GM19372 (cell line): ENCODE results near the gene POR.

Experiments
- ATAC-seq: cut with Tn5 transposase; IDR thresholded peaks from one replicate; pipeline ENCODE4 v1.9.1; 2021; ENCODE audit warnings: mild to moderate bottlenecking, low read depth, moderate library complexity; ENCODE audit not compliant: unreplicated experiment

POR gene

GRCh38 chr7:75948179-75948578, 33.2 kb downstream of the POR start:
- no peak for ATAC-seq

DNA sequence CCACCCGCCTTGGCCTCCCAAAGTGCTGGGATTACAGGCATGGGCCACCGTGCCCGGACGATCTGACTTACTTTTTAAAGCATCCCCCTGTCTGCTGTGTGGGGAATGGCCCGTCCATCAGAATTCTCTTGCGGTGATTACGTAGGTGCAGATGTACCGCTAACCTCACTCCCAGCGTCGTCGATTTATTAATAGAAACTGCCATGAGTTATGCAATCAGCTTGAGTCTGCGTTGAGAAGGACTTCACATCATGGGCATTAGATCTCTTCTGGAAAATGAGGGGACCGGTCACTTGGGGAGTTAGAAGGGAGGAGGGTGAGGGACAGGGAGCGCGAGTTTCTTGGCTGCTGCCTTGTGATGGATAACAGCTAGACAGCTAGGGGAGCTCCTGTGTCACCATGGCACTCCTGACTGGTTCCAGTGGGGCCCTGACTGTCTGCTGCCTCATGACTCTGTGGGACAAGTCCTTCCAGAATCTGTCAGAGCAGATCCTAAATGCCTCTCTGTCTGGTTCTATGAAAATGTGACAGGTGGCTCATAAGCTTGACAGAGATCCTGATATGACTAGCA, 35.2 kb downstream of the POR start:
- no peak for ATAC-seq

- ATAC-seq: no peak
Measured at GRCh38 chr7:75951506-75951905, 36.6 kb downstream of the POR start.

GRCh38 chr7:75953431-75953830, 38.5 kb downstream of the POR start:
- ATAC-seq: no peak

- ATAC-seq: no peak
Measured at GRCh38 chr7:75953931-75954330, 39.0 kb downstream of the POR start.

GRCh38 chr7:75955331-75955955, 40.5 kb downstream of the POR start:
- no peak for ATAC-seq

- ATAC-seq: no peak
Measured at GRCh38 chr7:75957021-75957736, 42.2 kb downstream of the POR start.

GRCh38 chr7:75958802-75959543, 44.0 kb downstream of the POR start:
- ATAC-seq: no peak

GRCh38 chr7:75960372-75960771, 45.4 kb downstream of the POR start:
- ATAC-seq: no peak

GRCh38 chr7:75961218-75961617, 46.3 kb downstream of the POR start:
- no peak for ATAC-seq

DNA sequence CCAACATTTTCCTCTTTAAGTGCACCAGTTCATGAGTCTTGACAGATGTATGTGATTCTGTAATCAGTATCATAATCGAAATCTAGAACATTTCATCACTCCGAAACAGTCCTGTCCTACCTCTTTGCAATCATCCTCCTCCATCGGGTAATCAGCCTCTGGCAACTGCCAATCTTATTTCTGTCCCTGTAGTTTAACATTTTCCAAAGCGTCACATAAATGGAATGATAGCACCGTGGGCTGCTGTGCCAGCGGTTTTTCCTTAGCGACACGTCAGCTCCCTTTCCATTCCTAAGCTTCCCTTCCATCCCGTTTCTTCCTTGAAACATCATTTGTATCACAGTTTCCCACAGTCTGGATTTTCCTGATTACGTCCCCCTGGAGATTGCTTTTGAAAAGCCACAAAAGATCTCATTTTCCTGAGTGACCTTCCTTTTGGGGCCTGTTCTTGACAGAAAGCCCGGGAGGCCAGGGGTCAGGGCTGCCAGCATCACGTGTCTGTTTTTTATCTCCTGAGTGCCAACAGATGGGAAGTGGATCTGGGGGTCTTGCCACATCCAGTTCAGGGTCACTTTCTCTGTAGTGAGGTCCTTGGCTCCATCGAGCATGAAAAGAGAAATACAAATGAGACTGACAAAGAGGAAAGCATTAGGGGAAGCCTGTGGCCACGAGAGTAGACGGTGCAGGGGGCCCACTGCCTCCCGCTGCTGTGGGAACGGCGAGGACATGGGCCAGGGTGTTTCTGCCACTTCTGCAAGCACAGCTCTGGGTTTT, 47.8 kb downstream of the POR start:
- no peak for ATAC-seq

- ATAC-seq: no peak
Measured at GRCh38 chr7:75963381-75963995, 48.5 kb downstream of the POR start.

GRCh38 chr7:75965617-75966016, 50.7 kb downstream of the POR start:
- no peak for ATAC-seq

GRCh38 chr7:75966190-75966961, 51.4 kb downstream of the POR start:
- ATAC-seq: no peak

DNA sequence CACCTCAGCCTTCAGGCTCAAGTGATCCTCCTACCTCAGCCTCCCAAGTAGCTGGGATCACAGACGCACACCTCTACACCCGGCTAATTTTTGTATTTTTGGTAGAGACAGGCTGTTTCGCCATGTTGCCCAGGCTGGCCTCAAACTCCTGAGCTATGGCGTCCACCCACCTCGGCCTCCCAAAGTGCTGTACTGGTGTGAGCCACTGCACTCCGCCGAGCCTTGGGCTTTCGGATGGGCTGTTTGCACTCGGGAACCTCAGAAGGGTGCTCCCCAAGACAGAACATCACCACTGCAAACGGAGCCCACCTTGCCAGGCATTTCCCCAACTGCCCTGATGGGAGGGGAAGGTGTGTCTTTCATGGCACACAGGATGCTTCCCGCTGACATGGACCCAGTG, 52.1 kb downstream of the POR start:
- ATAC-seq: no peak

DNA sequence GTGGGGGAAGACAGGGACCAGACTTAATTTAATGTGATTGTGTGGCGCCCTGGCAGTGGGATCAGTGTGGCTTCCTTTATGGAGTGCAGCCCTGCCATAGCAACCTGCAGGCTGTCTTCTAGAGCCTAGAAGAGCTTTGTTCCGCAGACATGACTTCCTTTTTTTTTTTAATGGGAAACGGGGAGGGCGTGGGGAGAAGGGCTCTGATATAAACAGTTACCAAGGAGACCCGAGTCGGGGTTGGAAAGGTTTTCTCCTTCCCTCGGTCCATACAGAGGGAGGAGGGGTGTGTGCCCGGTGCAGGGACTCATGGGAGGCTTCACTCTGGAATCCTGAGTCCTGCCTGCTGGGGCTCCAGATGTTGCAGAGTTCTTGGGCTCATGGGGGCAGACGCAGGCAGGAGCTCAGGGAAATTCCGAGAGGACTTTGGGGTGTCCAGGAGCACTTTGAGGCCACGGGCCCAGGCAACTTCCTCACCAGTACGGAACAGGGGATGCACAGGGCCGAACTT, 52.6 kb downstream of the POR start:
- no peak for ATAC-seq

DNA sequence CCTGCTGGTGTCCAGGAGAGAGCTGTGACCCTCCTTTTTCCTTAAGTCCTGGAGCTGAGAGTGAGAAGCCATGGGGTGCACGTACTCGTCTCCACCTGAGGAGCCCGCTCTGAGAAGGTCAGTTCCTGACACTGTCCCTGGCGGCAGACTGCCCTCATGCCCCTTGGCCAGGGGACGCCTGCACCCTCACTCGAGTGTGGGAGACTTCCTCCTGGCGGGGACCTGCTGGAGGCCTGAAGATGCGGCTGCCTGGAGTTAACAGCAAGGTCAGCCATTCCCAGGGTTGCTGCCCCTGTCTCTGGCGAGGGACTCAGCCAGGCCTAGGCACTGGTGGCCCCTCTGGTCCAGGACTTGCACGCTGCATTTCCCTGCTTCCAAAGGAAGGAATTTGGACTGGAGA, 53.1 kb downstream of the POR start:
- ATAC-seq: no peak

GRCh38 chr7:75968561-75969001, 53.6 kb downstream of the POR start:
- no peak for ATAC-seq

DNA sequence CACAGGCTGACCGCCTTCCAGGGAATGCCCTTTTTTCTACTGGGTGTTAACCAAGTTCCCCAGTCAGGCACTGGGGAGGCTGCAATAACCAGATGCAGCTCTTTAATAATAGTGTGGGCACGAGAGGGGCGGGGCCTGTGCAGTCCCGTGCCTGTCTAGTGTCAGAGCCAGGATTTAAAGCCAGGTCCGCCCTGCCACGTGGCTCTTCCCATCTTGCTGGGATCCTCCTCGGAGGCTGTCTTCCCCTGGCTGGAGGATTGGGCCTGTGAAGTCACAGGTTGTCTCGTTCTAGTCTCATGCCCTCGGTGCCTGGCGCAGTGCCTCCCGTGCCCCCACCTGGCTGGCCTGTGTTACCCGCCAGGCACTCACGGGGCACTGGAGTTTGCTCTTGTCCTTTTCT, 54.2 kb downstream of the POR start:
- ATAC-seq: no peak
